Upper lobe of left lung (tissue), 4 donors: ENCODE measurements around the gene OSBPL10.

Experiments used
- CTCF ChIP-seq, 6 experiments: fragments of 450-650 bp in 4 of 6; fragments of 200-600 bp in 2 of 6; sonication (generic) in 2 of 6; IDR thresholded peaks; one replicate each; pipeline ENCODE4 v1.5.1; 2016 to 2019; ENCODE audit warnings: antibody characterized with exemption in 6 of 6
- EP300 ChIP-seq, 4 donors: sonication (generic); formaldehyde crosslinking; IDR thresholded peaks; one replicate each; pipeline ENCODE4 v1.5.1; 2017; ENCODE audit warnings: antibody characterized with exemption in 4 of 4, control low read depth in 2 of 4
- POLR2A ChIP-seq, 4 donors: fragments of 450-650 bp; IDR thresholded peaks; one replicate each; pipeline ENCODE4 v1.5.1; 2016 to 2017; ENCODE audit warnings: antibody characterized with exemption in 4 of 4, mild to moderate bottlenecking in 2 of 4
- POLR2AphosphoS5 ChIP-seq, 2 donors: sonication (generic); formaldehyde crosslinking; IDR thresholded peaks; one replicate each; pipeline ENCODE4 v1.5.1; 2017; ENCODE audit warnings: antibody characterized with exemption in 2 of 2

GRCh38 chr3:31670722-31671121 is 310.3 kb downstream of the OSBPL10 start:
- no peak for TF ChIP-seq CTCF (IDR thresholded peaks at IDR 0.05)
- TF ChIP-seq EP300 (IDR thresholded peaks at IDR 0.05): no peak
- TF ChIP-seq POLR2A (IDR thresholded peaks at IDR 0.05): no peak
- TF ChIP-seq POLR2AphosphoS5 (IDR thresholded peaks at IDR 0.05): no peak
